Effector CD4-positive, alpha-beta T cell (primary cell): ENCODE results near the gene GPC3.
"Not testable (repeated sequence)": the region's sequence is repeated elsewhere in the genome, so short reads cannot be mapped to it uniquely, and the experiment has no call there.

ENCODE experiments used
- DNase-seq: peaks from one replicate; pipeline ENCODE4 v3.0.0-alpha.2; 2020

The GPC3 gene

DNA sequence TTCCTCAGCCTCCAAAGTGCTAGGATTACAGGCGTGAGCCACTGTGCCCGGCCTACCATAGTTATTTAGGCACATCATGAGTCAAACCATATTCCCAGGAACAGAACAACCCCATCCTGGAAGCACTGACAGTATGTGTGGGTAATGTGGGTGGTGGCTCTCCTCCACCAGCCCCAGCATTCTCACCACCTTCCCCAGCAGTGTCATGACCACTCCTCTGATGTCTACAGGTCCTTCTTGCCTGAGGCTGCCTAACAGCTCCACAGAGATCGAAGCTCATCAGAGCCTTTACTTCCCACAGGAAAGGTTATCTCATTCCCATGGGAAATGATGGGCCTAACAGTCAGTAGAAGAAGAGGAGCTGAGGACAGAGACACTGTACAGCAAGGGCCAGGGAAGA is 440.6 kb downstream of the GPC3 start:
- no peak for DNase-seq

DNA sequence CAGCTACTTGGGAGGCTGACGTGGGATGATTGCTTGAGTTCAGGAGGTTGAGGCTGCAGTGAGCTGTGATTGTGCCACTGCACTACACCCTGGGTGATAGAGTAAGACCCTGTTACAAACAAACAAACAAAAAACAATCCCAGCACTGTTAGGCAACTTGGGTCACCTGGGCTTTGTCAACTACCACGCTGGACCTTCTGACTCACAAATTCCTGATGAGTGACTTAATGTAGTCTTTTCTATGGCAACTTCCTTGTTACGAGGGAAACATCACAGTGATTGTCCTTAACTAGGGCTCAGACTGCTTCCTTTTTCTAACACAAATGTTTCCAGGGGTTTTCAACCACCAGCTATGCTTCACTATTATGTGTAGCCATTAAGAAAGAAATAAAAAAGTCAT is 441.3 kb downstream of the GPC3 start:
- no peak for DNase-seq

DNA sequence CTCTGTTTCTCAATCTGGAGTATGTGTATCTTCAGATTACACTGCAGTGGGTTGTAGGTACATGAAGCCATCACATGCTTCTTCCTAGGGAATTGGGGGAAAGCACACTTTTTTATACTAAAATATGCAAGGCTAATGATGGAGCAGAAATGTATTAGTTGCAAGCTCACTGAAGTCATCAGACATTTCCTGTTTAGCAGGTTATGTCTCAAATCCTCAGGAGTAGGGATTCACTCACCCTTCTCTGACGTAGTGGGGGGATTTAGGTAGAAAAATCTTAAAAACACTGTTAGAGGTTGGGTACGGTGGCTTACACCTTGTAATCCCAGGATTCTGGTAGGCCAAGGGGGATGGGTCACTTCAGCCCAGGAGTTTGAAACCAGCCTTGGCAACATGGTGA is 441.7 kb downstream of the GPC3 start:
- no peak for DNase-seq

DNA sequence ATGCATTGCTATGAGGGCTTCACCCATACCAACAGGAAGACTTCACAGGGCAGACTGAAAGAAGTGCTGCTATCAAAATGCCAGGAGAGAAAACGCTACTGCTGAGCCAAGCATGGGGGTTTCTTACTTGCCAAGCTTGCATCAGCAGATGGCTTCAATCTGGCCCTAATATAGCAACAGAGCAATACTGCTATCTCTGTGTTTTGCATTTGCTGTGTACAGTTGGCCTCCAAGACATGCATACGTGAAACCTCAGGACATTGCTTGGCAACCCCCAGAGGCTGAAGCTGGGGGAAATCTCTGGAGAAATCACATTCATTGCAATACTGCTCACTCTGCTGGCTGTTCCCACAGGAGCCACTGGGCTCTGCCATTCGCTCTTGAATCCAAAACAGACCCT is 442.9 kb downstream of the GPC3 start:
- DNase-seq, result no peak

DNA sequence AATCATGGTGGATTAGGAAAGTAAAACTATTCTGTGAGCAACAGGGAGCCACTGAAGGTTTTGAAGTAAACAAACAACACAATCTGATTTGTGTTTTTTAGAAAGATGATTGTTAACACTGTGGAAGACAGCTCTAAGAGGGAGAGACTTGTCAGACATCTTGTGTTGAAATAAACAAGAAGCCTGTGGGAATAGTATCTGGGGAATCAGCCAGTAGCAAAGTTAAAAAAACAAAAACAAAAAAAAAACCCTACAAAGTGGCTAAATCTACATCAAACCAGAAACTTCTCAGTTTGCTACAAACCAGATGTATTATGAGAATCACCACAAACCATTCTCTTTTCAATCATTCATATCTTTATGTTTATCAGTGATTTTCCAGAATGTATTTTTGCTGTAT is 444.4 kb downstream of the GPC3 start:
- DNase-seq, result no peak

DNA sequence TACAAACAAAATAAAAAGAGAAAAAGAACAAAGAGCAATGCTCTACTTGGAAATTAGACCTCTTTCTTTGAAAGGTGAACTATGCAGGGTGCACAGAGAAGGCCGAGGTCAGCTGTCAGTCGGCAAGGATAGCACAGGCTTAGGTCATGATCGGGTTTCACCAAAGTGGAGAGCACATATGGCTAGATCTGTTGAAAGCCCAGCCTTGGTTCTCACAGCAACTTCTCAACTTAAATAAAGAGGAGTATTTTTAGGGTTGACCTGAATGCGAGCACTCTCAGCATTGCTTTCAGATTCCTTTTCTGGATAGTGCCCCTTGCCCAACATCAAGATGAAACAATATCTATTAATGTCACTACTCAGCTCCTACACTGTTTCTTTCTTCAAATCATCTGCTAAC is 447.2 kb downstream of the GPC3 start:
- no peak for DNase-seq

DNA sequence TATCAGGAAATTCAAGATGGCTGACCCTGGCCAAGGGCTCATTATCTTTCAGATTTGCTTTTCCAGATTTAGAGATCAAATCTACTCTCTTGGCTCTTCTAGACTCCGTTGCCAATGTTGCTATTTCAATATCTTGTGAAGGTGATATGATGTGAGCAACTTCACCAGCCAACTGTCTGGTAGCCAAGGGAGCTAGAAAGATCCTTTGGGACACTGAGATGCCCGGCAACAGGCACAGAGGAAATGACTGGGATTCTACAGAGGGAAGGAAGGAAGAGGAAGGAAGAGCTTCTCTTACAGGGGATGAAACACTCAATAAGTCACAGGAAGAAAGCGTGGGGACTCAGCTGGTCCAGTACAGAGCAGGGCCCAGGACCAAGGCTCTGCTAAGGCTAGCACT is 448.3 kb downstream of the GPC3 start:
- DNase-seq, result no peak

DNA sequence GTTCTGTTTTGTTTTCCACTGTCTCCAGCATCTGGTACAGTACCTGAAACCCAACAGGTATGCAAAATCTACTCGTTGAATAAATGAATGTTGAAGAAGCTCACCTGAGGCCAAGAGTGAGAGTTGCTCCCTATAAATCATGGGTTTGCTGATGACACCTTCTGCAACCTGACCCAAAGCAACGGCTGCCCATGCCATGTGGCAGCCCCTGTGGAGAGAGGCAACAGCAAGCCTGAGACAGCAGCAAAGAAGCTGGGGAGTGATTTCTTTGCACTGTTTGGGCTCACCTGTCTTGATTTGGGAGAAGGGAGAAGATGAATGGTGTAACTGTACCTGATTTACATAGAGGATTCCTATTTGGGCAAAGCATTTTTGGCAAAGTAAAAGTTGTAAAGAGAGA is 450.3 kb downstream of the GPC3 start:
- DNase-seq, result no peak

DNA sequence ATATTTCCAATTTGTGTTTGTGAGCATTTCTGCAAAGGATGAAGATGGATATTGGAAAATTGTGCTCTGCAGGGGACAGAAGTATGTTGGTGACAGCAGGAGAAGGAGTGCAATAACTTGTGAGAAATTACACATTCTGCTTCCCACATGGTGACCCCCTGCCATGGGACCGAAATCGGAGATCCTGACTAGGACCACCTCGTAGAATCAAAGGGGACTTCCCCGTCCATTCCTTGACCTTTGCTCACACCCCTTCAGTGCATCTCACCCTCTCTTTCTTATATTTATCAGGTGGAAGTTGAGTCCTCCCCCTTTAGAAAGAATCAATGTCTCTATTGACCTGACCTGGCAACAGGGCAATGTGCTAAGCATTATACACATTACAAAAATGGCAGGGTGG is 451.2 kb downstream of the GPC3 start:
- no peak for DNase-seq

DNA sequence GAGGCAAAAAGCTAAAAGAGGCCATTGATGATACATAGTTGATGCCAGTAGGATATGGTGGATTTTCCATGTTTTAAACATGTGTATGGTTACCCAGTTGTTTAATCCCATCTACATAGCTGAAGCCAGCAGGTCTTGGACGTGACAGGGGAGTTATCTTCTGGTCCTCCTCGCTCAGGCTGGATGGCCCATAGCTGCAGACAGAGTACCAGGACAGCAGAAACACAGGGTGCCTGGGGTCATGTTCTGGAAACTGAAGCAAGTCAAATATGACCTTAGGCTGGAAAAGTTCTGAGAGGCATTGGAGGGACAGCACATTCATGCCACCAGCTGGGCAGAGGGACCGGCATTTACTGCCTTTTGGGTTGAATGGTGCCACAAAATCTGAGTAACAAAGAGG is 452.1 kb downstream of the GPC3 start:
- DNase-seq, result no peak

DNA sequence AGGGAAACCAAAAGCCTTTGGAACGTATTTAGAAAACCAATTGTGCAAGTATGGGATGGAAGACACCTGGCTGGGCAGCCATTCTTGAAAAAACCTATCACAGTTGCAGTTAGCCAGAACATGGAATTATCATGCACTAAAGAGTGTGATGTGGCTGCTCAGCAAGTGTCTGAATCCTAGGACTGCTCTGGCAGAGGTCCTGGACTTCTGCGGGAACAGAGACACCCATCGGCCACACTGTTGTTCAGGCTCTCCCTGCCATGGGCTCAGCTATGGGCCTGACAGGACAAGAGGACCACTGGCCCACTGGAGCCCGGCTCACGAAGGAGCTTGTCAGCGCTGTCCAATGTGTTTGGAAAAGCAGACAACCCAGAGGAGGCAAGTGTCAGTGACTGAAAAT is 454.4 kb downstream of the GPC3 start:
- no peak for DNase-seq

DNA sequence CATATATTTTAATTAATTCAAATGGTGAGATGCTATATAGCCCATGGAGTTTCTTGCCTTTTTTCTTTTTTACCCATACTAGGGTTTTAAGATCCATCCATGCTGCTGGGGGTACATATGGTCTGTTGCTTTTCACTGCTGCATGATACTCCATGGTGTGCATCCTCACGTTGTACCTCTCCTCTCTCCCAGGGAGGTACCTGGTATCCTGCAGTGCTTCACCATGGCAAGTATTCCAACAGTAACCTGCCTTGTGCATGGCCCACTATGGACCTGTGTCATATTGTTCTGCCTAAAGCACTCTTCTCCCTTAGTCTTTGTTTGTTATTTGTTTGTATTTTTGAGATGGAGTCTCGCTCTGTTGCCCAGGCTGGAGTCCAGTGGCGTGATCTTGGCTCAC is 455.8 kb downstream of the GPC3 start:
- no peak for DNase-seq

DNA sequence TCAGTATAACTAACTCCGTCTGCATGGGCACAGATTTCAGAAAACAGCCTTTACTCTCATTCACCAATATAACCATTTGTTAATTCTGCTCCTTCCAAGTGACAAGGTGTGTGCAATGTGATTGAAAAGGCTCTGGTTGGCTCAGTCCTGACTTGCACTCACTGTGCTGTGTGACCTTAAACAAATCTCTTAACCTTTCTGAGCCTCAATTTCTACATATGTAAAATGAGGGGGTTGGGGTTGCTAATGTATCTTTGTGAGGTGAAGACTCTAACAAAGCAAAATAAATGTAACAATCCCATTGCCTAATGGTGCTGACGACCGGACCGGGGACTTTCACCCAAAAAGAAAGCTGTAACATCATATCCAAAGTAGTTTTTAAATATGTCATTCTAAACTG is 457.6 kb downstream of the GPC3 start:
- no peak for DNase-seq

DNA sequence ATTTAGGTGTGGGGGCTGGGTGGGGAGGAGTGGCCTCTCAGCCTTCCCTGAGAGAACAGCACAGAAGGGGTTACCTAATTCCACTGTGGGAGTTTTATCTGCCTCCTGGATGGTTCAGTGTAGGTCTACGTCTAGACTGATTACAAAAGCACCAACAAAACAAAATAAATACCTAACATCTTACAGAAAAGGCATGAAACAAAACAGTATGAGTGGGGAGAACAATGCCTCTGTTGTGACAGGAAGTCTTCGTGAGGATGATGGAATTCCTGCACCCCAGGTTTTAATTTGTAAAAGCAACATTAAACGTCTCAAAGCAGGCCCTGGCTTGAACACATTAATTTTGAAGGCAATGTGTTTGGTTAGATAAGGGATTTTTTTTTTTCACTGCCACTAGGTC is 458.0 kb downstream of the GPC3 start:
- DNase-seq, result no peak

DNA sequence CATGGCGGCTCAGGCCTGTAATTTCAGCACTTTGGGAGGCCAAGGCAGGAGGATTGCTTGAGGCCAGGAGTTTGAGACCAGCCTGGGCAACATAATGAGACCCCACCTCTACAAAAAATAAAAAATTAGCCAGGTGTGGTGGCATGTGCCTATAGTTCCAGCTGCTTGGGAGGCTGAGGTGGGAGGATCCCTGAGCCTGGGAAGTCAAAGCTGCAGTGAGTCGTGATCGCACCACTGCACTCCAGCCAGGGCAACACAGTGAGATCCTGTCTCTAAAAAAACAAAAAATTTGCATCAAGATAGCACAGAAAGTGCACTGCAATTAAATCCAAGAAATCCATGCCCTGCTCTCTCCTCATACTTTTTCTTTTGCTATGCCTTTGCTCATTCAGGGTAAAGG is 458.6 kb downstream of the GPC3 start:
- DNase-seq, result not testable (repeated sequence)

DNA sequence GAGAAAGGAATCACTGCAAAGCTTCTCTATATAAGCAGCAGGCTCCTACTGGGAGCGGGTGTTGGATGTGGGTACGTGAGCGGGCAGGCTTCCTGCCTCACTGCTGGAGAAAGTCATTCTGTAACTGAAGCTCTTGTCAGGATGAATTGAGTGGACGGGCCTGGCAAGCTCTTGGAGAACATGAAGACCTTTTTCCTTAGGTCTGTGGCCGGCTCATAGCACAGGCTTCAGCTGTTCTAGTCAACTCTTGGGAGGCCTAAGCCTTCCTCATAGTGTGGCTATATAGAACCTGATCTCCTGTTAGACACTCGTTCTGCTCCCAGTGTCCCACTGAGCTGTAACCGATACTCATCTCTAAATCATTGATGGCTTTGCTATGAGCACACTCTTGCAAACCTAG is 461.9 kb downstream of the GPC3 start:
- DNase-seq, result no peak

DNA sequence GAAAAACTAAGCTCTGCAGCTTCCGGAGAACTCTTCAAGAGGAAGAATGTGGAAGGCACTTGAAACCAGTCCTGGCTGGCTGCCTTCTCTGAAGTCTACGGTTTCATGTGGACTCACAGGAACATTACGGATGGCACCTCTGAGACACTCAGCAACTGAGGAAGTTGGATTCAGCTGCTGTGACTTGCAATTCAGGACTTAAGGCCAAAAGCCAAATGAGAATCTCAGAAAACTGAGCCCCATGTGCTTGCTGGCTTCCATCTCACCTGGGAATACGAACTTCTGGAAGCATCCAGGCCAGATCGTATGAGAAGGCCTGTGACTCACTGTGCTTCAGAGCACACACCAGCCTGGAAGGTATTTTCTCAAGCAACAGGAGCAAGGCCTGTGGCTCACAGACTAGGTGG is 462.3 kb downstream of the GPC3 start:
- no peak for DNase-seq

DNA sequence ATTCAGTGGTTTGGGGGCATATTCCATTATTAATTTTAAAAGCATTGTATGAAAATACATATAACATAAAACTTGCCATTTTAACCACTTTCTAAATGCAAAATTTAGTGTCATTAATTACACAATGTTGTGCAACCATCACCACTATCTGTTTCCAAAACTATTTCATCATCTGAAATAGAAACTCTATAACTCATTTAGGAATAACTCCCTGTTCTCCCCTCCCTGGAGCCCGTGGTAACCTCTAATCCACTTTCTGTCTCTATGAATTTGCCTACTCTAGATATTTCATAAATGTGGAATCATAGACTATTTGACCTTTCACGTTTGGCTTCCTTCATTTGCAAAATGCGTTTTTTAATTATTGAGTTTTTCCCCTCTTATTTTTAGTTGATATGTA is 468.7 kb downstream of the GPC3 start:
- DNase-seq, result no peak

DNA sequence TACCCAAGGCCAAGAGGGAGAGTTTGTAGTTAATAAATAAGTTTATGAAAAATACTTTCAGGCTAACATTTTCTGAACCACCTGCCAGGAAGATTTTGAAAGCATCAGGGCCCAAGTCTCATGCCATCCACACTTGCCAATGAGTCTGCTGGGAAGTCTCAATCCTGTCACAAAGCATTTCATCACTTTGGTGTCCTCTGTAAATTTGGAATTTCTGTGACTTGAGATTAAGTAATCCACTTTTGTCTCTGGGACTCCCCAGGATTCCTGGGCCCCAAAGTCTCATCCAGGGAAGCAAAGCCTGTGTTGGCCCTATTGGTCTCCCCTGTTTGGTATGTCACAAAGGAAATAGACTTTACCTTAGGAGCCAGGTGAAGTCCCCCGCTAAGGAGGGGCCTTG is 470.9 kb downstream of the GPC3 start:
- DNase-seq, result no peak

DNA sequence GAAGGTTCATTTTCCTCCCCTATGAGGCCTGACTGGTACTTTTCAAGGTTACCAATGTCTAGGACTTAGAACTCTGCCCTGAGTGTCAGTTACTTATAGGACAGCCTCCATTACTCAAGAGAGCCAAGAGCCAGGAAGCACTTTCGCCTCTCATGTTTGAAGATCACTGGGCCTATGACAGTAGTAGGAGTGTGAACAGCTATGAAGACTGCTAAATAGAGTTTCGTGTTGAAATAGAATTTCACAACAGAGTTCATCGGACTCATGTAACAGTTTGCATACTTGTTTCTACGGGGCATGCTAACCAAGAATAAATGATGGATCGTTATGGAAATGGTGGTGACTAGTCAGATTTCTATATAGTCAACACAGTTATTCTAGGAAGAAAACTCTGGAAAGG is 472.3 kb downstream of the GPC3 start:
- no peak for DNase-seq

DNA sequence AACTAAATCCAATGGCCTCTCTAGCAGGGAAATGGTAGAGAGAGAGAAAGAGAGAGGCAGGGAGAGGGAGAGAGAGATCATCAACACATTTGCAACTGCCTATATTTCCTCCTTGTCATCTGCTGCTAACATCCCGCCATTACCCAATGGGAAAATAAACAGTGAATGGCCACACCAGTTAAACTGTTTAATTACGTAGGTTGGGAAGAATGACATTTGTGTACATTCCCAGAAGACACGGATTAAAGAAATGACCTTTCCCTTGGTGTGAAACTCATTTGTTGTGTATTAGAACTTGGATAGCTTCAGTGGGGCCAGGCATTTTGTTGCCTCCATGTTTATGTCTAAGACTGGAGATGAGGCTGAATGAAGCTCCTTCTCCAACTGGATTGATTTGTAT is 474.4 kb downstream of the GPC3 start:
- DNase-seq, result no peak

DNA sequence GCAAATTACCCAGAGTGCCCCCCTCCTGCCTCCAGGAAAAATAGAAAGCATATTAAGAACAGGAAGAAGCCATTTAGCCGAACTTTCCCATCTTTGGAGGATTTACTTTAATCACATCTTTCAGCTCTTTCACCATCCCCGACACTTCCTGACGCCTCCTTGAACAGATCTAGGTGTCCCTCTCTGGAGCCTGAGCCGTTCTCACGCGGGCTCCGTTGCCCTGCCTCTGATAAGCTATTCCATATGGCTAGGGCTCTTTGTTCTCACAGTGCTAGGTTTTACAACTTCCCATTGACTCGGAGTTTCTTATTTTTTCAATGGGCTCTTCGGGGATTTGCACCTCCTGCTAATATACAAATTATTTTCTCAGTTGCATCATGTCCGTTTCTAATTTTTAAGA is 488.0 kb downstream of the GPC3 start:
- DNase-seq, result no peak

DNA sequence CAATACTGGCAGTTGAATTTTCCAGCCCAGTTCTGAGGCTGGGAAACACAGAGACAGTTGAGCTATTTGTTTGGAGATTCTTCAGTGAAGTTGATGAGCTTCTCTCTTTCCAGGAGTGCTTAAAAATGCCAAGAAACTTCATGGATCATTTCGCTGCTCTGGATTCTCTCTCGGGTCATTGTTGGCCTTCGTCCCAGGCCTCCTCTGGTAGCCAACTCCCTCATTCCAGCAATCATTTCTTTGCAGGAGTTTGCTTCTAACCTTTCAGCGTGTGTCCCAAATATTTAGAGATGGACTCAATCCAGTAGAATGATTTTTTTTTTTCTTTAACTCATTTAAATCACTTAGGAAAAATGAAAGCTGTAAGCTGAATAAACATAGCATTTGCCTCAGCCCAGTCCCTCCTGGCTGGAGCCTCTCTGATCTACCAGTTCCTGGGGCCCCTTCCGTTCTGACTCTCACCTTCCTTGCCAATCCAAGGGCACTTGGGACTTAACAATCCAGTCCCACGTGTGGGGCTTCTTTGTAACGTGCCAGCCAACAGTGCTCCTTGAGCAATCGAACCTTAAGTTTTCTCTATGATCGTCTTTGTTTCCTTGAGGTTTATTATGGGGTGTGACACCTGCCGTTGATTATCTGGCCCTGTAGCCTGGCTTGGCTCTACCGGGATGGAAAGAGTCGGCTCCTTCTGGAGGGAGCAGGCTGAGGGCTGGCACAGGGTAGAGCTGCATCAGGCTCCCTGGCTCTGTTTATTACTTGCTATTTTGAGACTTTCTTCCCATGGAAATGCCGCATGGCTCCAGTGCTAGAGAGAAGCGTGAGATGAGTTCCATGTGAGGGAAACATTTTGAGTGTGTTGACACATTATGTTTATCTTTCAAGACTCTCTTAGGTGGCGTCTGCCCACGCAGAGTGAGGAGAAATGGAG is 489.7 kb downstream of the GPC3 start:
- no peak for DNase-seq

DNA sequence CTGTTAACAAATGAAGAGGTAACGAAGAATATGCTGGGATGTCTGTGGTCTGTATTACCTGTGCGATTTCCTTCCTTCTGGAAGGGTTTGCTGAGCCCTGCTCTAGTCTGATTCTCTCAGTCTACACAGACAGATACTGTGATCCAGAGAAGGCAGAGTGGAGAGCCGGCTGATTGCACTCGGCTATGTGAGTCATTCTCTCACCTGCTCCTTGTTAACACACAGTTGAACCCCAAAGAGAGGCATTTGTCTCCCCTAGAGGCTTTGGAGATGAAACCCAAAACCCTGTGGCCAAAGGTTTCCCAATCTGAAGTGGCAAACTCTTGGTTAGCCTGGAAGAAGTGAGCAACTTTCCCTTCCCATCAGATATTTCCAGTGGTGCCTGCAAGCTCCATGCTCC is 492.0 kb downstream of the GPC3 start:
- DNase-seq, result no peak

DNA sequence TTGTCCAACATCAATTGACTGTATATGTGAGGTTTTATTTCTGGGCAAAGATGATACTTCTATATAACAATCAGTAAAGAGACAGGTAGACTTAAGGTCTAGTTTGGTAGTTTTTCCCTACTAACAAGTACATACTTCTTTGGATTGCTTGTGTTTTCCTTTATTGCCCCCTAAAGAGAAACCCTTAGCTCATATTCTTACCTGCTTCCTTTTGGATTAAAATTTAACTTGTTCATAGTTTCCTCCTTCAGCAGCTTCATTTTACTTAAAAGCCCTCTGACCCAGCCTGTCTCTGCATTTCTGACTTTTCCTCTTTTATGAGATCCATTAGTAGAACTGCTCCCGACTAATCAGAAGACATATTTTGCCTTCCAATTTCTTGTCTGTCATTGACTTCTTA is 494.4 kb downstream of the GPC3 start:
- DNase-seq, result no peak
